GM19238 (cell line): ENCODE data around the gene ARHGAP15.

ENCODE experiments used
- DNase-seq: peaks from one replicate; pipeline ENCODE4 v3.0.0; 2011; ENCODE audit warnings: low spot score; ENCODE audit not compliant: insufficient read length

ARHGAP15 gene

DNA sequence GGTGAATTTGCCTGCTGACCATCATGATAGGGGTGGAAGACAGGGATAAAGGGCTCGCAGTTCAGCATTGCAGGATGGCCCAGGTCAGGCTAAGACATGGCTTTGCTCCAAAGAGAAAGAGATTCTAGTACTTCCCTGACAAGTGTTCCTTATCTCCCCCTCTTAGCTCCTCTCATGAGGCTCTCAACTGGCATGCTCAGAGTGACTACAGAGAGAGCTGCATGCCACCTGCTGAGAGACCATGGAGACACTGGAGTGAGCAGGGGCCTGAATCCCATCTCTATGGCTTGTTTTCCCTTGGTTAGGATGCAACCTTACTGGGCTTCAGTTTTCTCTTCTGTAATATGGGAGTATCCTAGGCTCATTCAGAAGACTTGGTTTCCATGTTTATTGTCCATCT, 94.3 kb downstream of the ARHGAP15 start:
- DNase-seq = no peak

DNA sequence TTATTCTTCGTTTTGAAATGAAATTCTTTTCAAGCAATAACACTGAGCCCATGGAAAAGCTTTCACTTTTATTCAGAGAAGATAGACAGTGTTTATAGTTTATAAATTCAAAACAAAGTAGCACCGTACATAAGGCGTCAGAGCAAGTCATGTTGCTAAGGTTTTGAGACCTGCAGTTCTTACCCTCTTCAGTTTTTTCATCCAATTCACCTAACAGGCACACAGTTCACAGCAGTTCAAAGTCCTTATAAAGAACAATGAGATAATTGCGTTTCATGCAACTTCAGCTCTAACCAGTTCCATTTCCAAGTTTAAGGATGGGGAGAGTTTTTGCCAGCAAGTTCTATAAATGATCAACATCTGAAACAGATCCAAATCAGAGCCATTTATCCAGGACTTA, 96.7 kb downstream of the ARHGAP15 start:
- DNase-seq = no peak

DNA sequence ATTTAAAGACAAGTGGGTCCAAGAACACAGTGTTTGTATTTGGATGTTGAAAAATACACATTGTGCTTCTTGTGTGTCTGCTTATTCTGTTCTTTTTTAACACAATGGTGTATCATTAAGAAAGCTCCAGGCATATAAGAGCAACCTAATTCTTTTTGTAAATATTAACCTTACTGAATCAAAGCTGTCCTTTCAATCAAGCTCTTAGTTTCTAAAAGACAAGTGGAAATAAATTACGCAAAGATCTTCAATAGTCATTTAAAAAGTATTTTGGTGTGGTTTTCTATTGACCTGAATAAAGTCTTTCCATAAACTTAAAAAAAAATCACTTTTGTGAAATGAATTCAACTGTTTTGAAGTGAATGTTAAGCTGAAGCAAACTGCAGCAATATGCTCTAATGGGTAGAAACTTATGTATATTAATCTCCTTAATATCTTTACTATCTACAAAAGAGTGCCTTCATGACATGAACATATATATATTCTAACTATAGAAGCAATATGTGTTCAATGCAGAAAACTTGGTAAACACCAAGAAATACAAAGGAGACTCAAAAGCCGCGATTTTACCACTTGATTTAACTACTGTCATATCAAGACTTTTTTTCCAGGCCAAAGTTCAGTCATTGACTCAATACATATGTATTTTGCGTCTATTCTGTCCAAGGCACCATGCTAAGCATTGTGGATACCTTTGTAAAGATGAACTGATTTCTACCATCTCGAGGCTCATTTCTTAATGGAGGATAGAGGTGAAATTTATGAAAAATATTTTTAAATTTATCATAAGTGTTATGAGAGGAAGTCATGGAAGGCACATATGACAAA, 97.7 kb downstream of the ARHGAP15 start:
- no peak for DNase-seq

DNA sequence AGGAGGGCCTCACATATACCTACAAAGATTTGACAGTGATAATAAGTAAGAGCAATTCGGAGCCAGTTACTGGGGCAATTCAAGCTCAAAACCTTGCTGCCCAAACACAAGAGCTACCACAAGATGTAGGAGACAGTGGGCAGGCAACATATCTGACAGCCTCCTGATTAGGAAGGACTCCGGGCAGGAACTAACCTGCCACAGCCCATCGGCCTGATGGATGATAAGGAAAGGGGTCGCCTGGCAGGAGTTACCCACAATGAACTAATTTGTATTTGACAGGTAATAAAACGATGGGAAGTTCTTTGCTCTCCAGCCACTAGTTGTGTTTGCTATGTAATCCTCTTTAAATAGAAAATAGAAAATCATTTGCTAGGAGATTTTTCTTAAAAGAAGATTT, 100.2 kb downstream of the ARHGAP15 start:
- no peak for DNase-seq

DNA sequence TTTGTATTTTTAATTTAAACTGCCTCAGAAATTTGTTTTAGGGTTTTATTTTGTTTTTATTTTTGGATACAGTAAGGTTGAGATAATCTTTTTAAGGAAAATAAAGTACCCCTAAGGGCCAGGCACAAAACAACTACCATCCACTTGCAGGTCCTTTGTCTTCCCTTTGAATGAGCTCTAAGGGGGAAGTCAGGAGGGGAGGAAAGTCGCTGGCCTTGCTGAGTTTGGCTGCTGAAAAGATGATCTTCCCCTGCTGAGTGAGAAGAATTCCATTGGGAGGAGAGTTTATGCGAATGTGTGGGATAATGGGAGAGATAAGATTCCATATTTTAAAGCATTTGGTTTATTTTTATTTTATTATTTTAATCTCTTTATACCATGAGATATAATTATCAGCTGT, 100.7 kb downstream of the ARHGAP15 start:
- DNase-seq = no peak

DNA sequence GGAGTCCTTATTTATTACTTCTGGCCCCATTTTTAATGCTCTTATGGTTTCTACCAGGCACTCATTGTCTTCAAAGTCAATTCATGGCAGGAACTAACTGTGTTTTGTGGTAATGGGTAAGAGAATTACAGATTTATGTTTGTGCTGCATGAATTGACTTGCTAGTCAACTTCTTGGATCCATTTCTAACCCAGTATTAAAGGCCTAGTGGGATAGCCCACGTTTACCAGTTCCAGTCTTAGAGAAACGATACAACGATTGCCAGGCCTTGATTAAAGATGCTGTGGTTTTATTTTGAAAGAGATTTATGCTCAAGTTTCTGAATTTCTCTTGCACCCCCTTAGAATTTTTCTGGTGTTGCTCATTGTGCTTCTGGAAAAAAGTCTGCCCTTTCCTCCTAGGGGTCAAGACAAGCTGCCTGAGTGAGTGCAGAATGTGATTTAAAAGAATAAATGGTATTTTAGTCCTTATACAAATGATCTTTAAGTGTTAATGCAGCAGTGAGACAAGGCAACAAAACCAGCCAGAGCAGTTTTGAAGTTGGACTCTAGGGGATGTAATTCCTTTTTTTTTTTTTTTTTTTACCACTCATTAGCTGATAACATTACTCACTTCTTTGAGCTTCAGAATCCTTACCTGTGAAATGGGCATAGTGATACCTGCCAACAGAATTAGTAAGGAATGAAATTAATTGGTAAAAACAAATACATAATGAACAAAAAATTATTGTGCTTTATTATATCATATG, 101.5 kb downstream of the ARHGAP15 start:
- no peak for DNase-seq

DNA sequence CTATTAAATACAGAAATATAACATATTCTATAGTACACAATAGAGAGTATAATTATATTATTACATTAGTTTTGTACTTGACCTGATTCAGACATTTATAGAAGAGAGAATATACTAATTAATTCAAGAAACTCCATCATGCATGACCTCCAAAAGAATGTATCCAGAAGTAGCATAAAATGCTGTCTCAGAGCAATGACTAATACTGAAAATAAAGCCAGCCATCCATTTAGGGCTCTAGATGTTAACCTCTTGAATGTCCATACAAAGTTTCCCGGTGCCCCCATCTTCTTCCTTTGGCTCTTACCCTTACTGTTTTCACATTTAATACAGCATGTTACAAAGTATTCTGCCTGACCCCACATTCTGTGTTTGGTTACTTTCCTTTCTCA, 102.0 kb downstream of the ARHGAP15 start:
- DNase-seq = no peak

DNA sequence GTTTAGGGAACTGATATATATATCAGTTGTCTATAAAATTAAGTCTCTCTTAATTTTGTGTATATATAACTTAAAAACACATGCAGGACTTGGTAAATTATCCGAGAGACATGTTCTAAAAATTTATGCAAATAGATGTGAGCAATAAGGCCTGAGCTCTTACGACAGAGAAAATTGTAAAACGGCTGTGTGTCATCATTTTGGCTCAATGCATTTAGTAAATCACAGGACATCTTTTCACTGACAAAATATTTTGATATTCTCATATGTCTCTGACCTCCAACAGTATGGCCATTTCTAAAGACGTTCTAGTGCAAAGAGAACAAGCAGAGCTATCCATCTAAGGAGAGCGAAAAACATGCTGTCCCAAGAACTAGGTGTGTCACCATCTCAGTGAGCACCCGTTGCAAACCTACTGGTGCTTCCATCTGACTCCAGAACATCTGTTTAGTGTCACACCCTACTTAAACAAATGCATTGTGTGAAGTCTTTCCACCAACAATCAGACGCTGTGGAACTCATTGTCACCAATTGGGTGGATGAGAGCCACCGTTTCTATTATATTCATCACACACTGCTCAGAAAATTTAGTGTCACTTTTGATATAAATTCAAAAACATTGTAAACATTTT, 108.0 kb downstream of the ARHGAP15 start:
- DNase-seq = no peak

DNA sequence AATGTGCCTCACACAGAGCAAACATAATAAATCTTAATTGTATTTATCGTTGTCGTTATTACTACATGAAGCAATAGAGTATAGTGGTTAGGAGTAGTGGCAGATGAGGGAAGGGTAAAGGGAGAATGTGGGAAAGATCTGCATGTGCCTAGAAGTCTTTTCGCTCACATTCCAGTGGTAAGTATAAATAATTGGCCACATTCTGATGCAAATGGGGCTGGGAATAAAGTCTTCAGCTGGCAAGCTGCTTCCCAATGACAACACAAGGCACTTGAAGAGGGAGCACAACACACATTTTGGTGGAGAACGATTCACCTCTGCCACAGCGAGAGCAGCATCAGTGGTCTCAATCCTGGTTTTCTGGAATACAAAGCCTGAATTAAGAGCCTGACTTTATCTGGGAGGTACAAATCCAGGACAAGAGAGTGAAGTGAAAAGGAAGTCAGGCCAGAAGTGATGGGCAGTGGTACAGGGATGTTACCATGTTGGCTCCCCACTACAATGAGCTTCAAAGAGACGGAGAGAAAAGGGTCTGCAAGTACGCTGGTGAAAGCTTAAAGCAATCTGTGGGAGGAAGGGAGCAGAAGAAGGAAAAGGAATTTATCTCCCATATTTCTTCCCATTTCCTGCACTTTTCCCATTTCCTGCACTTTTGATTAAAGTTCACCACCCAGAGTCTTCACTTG, 112.3 kb downstream of the ARHGAP15 start:
- no peak for DNase-seq

DNA sequence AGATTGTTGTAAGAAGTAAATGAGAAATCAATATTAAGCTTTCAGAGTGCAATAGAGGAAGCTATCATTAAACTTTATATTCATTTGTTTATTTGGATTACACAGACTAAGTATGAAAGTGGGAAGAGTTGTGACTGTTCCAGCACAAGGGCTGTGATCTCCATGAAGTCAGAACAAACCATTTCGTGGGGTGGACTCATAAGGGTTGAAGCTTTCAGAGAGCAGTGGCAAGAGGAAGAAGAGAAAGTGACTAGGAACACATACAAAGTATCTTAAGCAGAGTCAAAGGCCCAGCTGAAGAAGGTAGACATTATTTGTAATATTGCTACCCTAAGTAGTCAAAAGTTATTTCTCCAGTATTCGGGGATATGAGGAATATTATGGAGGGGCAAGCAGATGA, 117.0 kb downstream of the ARHGAP15 start:
- no peak for DNase-seq

DNA sequence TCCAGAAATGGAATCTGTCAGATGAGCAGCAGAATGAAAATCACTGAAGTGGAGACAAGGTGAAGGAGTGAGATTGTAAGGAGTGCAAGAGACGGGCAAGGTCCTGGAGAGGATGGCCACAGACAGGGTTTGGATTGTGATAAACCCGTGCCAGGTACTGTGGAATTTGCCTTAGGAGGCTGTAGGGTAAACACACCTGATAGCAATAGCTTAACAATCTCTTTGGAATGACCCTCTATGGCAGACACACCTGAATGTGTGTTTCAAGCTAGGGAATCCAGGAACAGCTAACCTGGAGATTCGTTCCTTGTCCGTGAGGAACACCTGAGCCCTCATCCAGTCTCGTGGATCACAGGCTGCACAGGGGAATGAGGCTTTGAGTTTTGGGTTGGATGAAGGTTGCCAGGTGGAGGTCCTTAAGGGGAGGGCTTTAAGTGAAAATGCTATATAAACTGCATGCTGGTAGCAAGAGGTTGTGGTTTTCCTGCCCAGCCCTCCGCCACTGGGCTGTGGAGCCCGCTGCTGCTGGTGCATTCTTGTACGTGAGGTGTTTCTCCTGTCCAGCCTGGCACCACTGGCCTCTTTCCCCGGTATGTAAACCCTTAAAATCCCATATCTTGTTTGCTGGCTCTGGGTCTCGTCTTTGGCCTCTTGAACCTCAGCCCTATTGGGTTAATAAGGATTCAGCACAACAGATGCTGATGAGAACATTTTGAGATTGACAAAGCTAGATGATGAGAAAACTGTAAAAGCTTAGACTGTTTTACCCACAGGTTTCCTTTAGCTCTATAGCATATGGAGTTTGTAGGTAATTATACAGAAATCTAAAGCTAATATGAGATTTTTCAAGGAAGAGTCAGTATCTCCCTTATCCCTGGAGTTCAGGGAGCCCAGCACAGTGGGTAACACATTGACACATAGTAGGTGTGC, 117.9 kb downstream of the ARHGAP15 start:
- DNase-seq = no peak

DNA sequence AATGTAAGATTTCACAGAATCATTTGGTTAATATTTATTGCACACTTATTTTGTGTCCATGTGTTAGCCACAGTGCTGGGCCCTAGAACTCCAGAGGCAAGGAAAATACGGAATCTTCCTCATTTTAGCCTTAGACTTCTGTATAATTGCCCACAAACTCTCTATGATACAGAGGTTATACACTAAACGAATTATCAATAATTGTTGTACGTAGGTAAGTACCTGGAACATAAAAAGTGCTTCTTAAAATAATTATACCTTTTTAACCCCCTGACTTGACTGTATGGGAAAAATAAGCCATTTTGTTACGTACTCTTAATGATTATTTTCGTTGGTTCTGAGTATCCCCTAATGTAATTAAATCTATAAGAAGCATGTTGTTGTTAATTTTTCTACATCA, 119.4 kb downstream of the ARHGAP15 start:
- DNase-seq = no peak

DNA sequence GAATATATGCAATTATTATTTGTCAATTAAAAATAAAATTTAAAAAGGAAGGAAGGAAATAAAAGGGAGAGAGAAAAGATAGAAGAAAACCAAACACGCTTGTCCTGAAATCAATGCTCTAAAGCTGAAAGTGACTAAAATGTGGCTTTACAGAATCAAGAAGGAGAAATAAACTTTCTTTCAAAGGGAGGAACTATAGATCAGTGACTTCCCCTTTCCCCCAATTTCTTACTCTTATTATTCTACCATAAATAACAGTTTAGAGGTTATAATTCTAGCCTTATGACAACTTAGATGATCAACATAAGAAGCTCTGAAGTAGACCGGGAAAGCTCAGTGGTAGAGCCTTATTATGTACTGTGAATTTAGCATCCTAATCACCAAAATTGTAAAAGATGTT, 122.5 kb downstream of the ARHGAP15 start:
- no peak for DNase-seq

DNA sequence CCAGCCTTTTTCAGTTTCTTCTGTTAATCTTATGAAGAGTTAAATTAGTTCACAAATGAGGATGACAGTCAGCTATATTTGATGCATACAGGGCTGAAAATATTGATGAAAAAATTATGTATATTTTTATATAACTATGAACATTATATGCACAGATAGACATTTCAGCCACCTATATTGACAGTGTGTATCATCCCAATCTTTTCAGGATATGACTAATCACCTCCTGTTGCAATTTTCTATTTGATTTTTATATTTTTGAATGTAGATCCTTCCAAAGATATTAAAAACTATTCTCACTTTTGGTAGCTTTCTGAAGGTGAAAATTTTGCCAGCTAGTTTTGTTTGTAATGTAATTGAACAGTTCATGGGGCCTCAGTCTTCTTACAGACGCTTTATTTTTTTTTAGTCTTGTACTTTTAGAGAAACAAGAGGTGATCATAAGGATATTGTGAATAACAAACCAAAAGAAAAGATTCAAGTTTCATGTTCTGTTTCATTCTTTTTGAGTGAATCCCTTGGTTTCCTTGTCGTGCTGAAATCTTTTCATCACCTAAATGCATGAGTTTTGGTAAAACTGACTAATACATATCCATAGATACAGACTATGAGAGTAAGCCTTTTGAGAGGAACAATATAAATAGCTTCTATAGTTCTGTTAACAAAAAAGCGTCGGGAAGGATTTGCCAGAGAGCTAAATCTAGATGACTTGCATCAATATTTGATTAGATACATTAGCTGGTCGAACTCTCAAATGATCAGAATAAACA, 123.1 kb downstream of the ARHGAP15 start:
- no peak for DNase-seq

DNA sequence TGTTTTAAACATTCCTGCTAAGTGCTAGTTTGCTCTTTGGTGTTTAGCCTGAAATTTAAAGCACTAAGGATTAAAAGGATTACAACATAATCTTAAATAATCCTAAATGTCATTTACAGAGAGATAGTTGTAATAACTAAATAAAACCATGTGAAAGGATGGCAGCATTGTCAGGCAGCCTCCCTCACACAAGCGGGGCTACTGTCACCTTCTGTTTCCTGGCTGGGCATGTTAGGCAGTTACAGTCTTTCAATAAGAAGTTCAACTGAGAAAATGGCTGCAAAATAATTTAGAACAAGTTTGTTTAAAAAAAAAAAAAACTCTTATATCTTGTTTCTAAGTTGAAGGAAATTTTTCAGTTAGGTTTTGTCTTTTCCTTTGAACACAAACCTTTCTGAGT, 124.9 kb downstream of the ARHGAP15 start:
- no peak for DNase-seq

DNA sequence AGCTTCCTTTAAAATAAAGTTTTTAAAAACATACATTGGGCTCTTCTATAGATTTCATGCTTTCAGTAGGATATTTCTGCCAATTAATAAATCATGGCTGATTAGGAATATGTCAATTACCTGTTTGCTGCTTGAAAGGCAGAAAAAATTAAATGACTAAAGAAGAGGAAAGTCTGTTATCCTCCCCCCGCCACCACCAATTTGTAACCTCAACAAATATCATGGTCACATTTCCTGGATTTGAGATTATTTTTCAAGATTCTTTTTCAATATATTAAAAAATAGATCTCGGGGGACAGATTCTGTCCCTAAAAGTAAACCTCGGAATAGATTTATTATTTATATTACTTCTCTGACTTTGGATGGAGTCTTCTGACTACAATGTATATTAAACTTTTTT, 125.9 kb downstream of the ARHGAP15 start:
- no peak for DNase-seq

DNA sequence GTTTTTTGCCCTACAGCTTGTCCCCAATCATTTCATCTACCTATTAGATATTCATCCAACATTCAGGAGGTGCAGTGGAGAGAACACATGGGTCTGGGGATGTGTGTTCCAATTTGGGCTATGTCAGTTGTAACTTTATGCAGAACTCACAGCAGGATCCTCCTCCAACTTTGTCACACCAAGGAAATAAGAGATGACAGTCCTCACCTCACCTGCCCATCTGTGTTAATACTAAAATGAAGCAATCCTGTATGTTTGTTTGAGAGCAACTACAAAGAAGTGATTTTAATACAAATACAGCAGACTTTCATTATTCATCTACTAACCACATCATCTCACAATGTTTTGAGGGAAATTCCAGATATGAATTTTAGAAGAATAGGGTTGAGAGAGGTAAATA, 126.7 kb downstream of the ARHGAP15 start:
- no peak for DNase-seq

DNA sequence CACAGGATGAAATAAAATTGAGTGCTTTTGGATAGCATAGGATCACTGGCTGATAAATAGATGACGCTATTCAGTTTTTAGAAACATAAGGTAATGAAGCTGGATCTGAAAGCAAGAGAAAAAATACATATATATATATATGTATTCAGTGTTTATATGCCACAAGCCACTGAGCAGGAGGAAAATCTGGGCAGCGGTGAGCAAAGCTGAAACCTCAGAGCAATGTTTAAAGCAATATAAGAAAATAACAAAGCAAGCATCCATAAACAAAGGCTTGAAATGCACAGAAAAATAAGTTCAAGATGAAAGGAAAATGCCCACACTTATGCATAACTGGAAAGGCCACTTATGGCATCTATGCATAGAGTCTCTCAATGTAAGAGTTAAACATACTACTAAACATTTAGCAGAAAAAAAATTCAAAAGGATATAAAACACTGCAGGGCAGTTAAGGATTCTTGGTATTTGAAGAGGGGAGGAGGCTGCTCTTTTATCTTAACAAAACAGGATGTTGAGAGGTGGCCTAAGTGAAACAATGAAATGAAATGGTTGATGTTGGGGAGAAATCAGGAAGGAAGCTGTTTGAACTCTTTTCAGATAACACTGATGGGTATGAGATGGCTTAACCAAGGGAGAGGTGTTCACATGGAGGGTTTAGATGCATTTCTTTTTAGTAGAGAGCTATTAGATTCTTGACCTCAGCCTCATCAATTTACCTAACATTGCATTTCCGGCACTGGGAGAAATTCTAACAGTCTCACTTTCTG, 129.1 kb downstream of the ARHGAP15 start:
- DNase-seq = no peak

DNA sequence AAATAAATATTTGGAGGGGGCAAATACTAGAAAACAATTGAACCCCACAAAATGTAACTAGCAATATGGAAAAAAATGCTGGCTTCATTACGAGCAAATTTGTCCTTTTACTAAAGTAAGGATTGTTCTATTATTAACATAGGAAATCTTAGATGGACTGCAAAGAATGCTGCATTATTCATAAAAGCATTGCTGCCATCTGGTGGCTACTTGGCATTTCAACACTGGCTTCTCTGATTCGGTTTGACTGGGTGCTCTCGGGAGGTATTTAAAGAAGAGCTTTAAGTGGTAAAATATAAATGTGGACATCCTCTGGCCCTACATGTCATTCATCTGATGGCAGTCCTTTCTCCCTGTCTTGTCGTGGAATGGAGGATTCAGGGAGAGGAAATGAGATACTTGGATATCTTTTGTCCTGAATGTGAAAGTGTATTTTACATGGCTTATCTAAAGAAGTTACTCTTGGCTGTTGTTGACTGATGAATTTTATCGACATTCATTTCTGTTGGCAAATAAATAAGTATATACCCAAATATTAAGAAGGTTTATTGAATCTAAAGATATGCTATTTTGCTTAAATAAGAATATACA, 130.2 kb downstream of the ARHGAP15 start:
- DNase-seq = no peak
